ENCODE data around the gene GPR37.

GPR37 gene

GRCh38 chr7:124737760-124738300 lies 27.8 kb downstream of the GPR37 start:
- WGBS (ENCODE audit: insufficient coverage, insufficient read length) = no CpG with 5 or more reads among the region's 2 CpGs

GRCh38 chr7:124728610-124729009 lies 37.0 kb downstream of the GPR37 start:
- Histone ChIP-seq H3K9me3 (ENCODE audit: control insufficient read depth, insufficient read depth, low read length) (no peaks in the 10 kb centered on the region), H3K27me3 (ENCODE audit: control insufficient read depth, insufficient read depth, low read length) (no peaks in the 10 kb centered on the region; the same call in 1 of the 2 replicates), H3K4me3 (ENCODE audit: low read length) (no peak overlapping the region), H3K4me1 (ENCODE audit: control insufficient read depth, insufficient read depth, low read length) (no peaks in the 10 kb centered on the region; the same call in 1 of the 2 replicates), H3K27ac (ENCODE audit: low read length) (no peak overlapping the region), H3K36me3 (ENCODE audit: control insufficient read depth, insufficient read depth, low read length) (no peaks in the 10 kb centered on the region)
- no peak for DNase-seq (ENCODE audit: low read depth, low spot score)
- WGBS (ENCODE audit: insufficient coverage, insufficient read length) = no CpG with 5 or more reads among the region's 1 CpG

More at GRCh38 chr7:124737760-124738300, 27.8 kb downstream of the GPR37 start:
- no peak overlapping the region for H3K4me3 ChIP-seq (ENCODE audit: low read length)
- no peaks in the 10 kb centered on the region for H3K4me1 ChIP-seq (ENCODE audit: control insufficient read depth, insufficient read depth, low read length)
- H3K27ac ChIP-seq (ENCODE audit: low read length) = no peak overlapping the region
- no peak for DNase-seq (ENCODE audit: low read depth, low spot score)
- H3K27me3 ChIP-seq (ENCODE audit: control insufficient read depth, insufficient read depth, low read length) = no peaks in the 10 kb centered on the region
- H3K36me3 ChIP-seq (ENCODE audit: control insufficient read depth, insufficient read depth, low read length) = no peaks in the 10 kb centered on the region
- H3K9me3 ChIP-seq (ENCODE audit: control insufficient read depth, insufficient read depth, low read length) = no peaks in the 10 kb centered on the region

GRCh38 chr7:124724507-124725192 lies 40.9 kb downstream of the GPR37 start:
- WGBS (ENCODE audit: insufficient coverage, insufficient read length) = no CpG with 5 or more reads among the region's 4 CpGs
- no peak for DNase-seq (ENCODE audit: low read depth, low spot score)

GRCh38 chr7:124724079-124724478 lies 41.5 kb downstream of the GPR37 start:
- no peaks in the 10 kb centered on the region; the same call in 1 of the 2 replicates for H3K27me3 ChIP-seq (ENCODE audit: control insufficient read depth, insufficient read depth, low read length)
- peaks cover 1% of the 10 kb centered on the region; the same call in 1 of the 2 replicates for H3K4me1 ChIP-seq (ENCODE audit: control insufficient read depth, insufficient read depth, low read length)
- no peaks in the 10 kb centered on the region for H3K36me3 ChIP-seq (ENCODE audit: control insufficient read depth, insufficient read depth, low read length)
- no peaks in the 10 kb centered on the region for H3K9me3 ChIP-seq (ENCODE audit: control insufficient read depth, insufficient read depth, low read length)
- DNase-seq (ENCODE audit: low read depth, low spot score) = no peak
- no CpG with 5 or more reads among the region's 5 CpGs for WGBS (ENCODE audit: insufficient coverage, insufficient read length)
- H3K27ac ChIP-seq (ENCODE audit: low read length) = no peak overlapping the region
- H3K4me3 ChIP-seq (ENCODE audit: low read length) = no peak overlapping the region

More at GRCh38 chr7:124724507-124725192, 40.9 kb downstream of the GPR37 start:
- Histone ChIP-seq H3K4me3 (ENCODE audit: low read length) (no peak overlapping the region), H3K36me3 (ENCODE audit: control insufficient read depth, insufficient read depth, low read length) (no peaks in the 10 kb centered on the region), H3K4me1 (ENCODE audit: control insufficient read depth, insufficient read depth, low read length) (peaks cover 1% of the 10 kb centered on the region; the same call in 1 of the 2 replicates), H3K27ac (ENCODE audit: low read length) (no peak overlapping the region), H3K9me3 (ENCODE audit: control insufficient read depth, insufficient read depth, low read length) (no peaks in the 10 kb centered on the region), H3K27me3 (ENCODE audit: control insufficient read depth, insufficient read depth, low read length) (no peaks in the 10 kb centered on the region; the same call in 1 of the 2 replicates)

GRCh38 chr7:124723012-124723411 lies 42.6 kb downstream of the GPR37 start:
- no CpG with 5 or more reads among the region's 2 CpGs for WGBS (ENCODE audit: insufficient coverage, insufficient read length)
- Histone ChIP-seq H3K4me1 (ENCODE audit: control insufficient read depth, insufficient read depth, low read length) (peaks cover 1% of the 10 kb centered on the region; the same call in 1 of the 2 replicates), H3K27me3 (ENCODE audit: control insufficient read depth, insufficient read depth, low read length) (no peaks in the 10 kb centered on the region), H3K4me3 (ENCODE audit: low read length) (no peak overlapping the region), H3K9me3 (ENCODE audit: control insufficient read depth, insufficient read depth, low read length) (no peaks in the 10 kb centered on the region), H3K36me3 (ENCODE audit: control insufficient read depth, insufficient read depth, low read length) (no peaks in the 10 kb centered on the region), H3K27ac (ENCODE audit: low read length) (no peak overlapping the region)
- no peak for DNase-seq (ENCODE audit: low read depth, low spot score)

- H3K36me3 ChIP-seq (ENCODE audit: control insufficient read depth, insufficient read depth, low read length) = no peaks in the 10 kb centered on the region
- no peaks in the 10 kb centered on the region for H3K27me3 ChIP-seq (ENCODE audit: control insufficient read depth, insufficient read depth, low read length)
- WGBS (ENCODE audit: insufficient coverage, insufficient read length) = no CpG with 5 or more reads among the region's 3 CpGs
- no peaks in the 10 kb centered on the region for H3K9me3 ChIP-seq (ENCODE audit: control insufficient read depth, insufficient read depth, low read length)
- H3K4me1 ChIP-seq (ENCODE audit: control insufficient read depth, insufficient read depth, low read length) = peaks cover 1% of the 10 kb centered on the region; the same call in 1 of the 2 replicates
- no peak for DNase-seq (ENCODE audit: low read depth, low spot score)
- no peak overlapping the region for H3K27ac ChIP-seq (ENCODE audit: low read length)
- no peak overlapping the region for H3K4me3 ChIP-seq (ENCODE audit: low read length)
These were observed 43.3 kb downstream of the GPR37 start for GRCh38 chr7:124722292-124722691.

GRCh38 chr7:124720195-124720594 lies 45.4 kb downstream of the GPR37 start:
- Histone ChIP-seq H3K27me3 (ENCODE audit: control insufficient read depth, insufficient read depth, low read length) (no peaks in the 10 kb centered on the region), H3K9me3 (ENCODE audit: control insufficient read depth, insufficient read depth, low read length) (no peaks in the 10 kb centered on the region), H3K36me3 (ENCODE audit: control insufficient read depth, insufficient read depth, low read length) (no peaks in the 10 kb centered on the region), H3K27ac (ENCODE audit: low read length) (no peak overlapping the region), H3K4me3 (ENCODE audit: low read length) (no peak overlapping the region), H3K4me1 (ENCODE audit: control insufficient read depth, insufficient read depth, low read length) (peaks cover 1% of the 10 kb centered on the region; the same call in 1 of the 2 replicates)
- no peak for DNase-seq (ENCODE audit: low read depth, low spot score)
- no CpG with 5 or more reads among the region's 1 CpG for WGBS (ENCODE audit: insufficient coverage, insufficient read length)

- no peaks in the 10 kb centered on the region for H3K27me3 ChIP-seq (ENCODE audit: control insufficient read depth, insufficient read depth, low read length)
- no peaks in the 10 kb centered on the region for H3K36me3 ChIP-seq (ENCODE audit: control insufficient read depth, insufficient read depth, low read length)
- H3K4me1 ChIP-seq (ENCODE audit: control insufficient read depth, insufficient read depth, low read length) = peaks cover 1% of the 10 kb centered on the region; the same call in 1 of the 2 replicates
- no peaks in the 10 kb centered on the region for H3K9me3 ChIP-seq (ENCODE audit: control insufficient read depth, insufficient read depth, low read length)
- no peak for DNase-seq (ENCODE audit: low read depth, low spot score)
- H3K4me3 ChIP-seq (ENCODE audit: low read length) = no peak overlapping the region
- WGBS (ENCODE audit: insufficient coverage, insufficient read length) = no CpG with 5 or more reads among the region's 4 CpGs
- H3K27ac ChIP-seq (ENCODE audit: low read length) = no peak overlapping the region
These were observed 47.4 kb downstream of the GPR37 start for GRCh38 chr7:124718032-124718766.

GRCh38 chr7:124716894-124717293 lies 48.7 kb downstream of the GPR37 start:
- Histone ChIP-seq H3K27me3 (ENCODE audit: control insufficient read depth, insufficient read depth, low read length) (no peaks in the 10 kb centered on the region), H3K36me3 (ENCODE audit: control insufficient read depth, insufficient read depth, low read length) (no peaks in the 10 kb centered on the region), H3K4me3 (ENCODE audit: low read length) (no peak overlapping the region), H3K27ac (ENCODE audit: low read length) (no peak overlapping the region), H3K4me1 (ENCODE audit: control insufficient read depth, insufficient read depth, low read length) (peaks cover 1% of the 10 kb centered on the region; the same call in 1 of the 2 replicates), H3K9me3 (ENCODE audit: control insufficient read depth, insufficient read depth, low read length) (no peaks in the 10 kb centered on the region)
- no peak for DNase-seq (ENCODE audit: low read depth, low spot score)
- WGBS (ENCODE audit: insufficient coverage, insufficient read length) = no CpG with 5 or more reads among the region's 1 CpG

- H3K36me3 ChIP-seq (ENCODE audit: control insufficient read depth, insufficient read depth, low read length) = no peaks in the 10 kb centered on the region
- H3K4me1 ChIP-seq (ENCODE audit: control insufficient read depth, insufficient read depth, low read length) = no peaks in the 10 kb centered on the region; the same call in 1 of the 2 replicates
- no peak overlapping the region for H3K27ac ChIP-seq (ENCODE audit: low read length)
- H3K27me3 ChIP-seq (ENCODE audit: control insufficient read depth, insufficient read depth, low read length) = no peaks in the 10 kb centered on the region
- no peak for DNase-seq (ENCODE audit: low read depth, low spot score)
- no CpG with 5 or more reads among the region's 3 CpGs for WGBS (ENCODE audit: insufficient coverage, insufficient read length)
- no peak overlapping the region for H3K4me3 ChIP-seq (ENCODE audit: low read length)
- no peaks in the 10 kb centered on the region for H3K9me3 ChIP-seq (ENCODE audit: control insufficient read depth, insufficient read depth, low read length)
These were observed 52.5 kb downstream of the GPR37 start for GRCh38 chr7:124713086-124713485.

Data from iPS DF 6.9 (cell line).